Fibroblast of the aortic adventitia (primary cell): Measurements from ENCODE around the gene ZBTB17. TPM values are rescaled to one million over a fixed set of nuclear protein-coding genes. Genes with fewer than 3 reads are reported as not detected.

Source experiments
- DNase-seq: peaks from one replicate; pipeline ENCODE4 v3.0.0-alpha.2; 2010; ENCODE audit warnings: low read depth
- H3K4me3 ChIP-seq: 2 replicates; pipeline ENCODE4 v1.5.1; 2011; ENCODE audit warnings: low read depth, mild to moderate bottlenecking, control low read depth, low read length, moderate library complexity
- CTCF ChIP-seq: IDR thresholded peaks from 2 replicates; pipeline ENCODE4 v1.5.1; 2011; ENCODE audit warnings: mild to moderate bottlenecking, low read length, control low read depth, inconsistent platforms; ENCODE audit not compliant: insufficient read depth
- total RNA-seq: library from RNA; depleted of rRNA; stranded (reverse); fragments of >200 nt; gene quantifications from 2 replicates; pipeline ENCODE4 v1.2.3, GENCODE V29; 2012; ENCODE audit warnings: low replicate concordance

Gene ZBTB17
- total RNA-seq, 1 donor: 21.7 TPM

- no peak for TF ChIP-seq CTCF
- no peak for DNase-seq
- no peak overlapping the region for H3K4me3 ChIP-seq
These were observed 33.1 kb downstream of the ZBTB17 start for GRCh38 chr1:15942661-15943327.

- DNase-seq: no peak
- TF ChIP-seq CTCF: no peak
- no peak overlapping the region for H3K4me3 ChIP-seq
These were observed 33.8 kb downstream of the ZBTB17 start for GRCh38 chr1:15941899-15942660.

- no peak for TF ChIP-seq CTCF
- no peak for DNase-seq
- no peak overlapping the region for H3K4me3 ChIP-seq
These were observed 34.7 kb downstream of the ZBTB17 start for GRCh38 chr1:15941044-15941840.

- no peak for TF ChIP-seq CTCF
- DNase-seq: no peak
- no peak overlapping the region for H3K4me3 ChIP-seq
These were observed 35.5 kb downstream of the ZBTB17 start for GRCh38 chr1:15940110-15941043.

- DNase-seq: no peak
- no peak for TF ChIP-seq CTCF
- H3K4me3 ChIP-seq: no peak overlapping the region
These were observed 36.5 kb downstream of the ZBTB17 start for GRCh38 chr1:15939181-15940109.
